NB4 (cell line): ENCODE results near the gene CDH23.

ENCODE experiments used
- DNase-seq: peaks from one replicate; pipeline ENCODE4 v3.0.0; 2010; ENCODE audit warnings: low read depth
- H3K4me3 ChIP-seq: one replicate; pipeline ENCODE4 v1.5.1; 2011; ENCODE audit warnings: mild to moderate bottlenecking, low read depth, low read length, moderate library complexity
- CTCF ChIP-seq: IDR thresholded peaks from one replicate; pipeline ENCODE4 v1.5.1; 2012; ENCODE audit warnings: low read depth, low read length
- MAX ChIP-seq: IDR thresholded peaks from 2 replicates; pipeline ENCODE4 v1.6.1; 2011; ENCODE audit warnings: low read depth, low read length
- MYC ChIP-seq: IDR thresholded peaks from 2 replicates; pipeline ENCODE4 v1.6.1; 2011; ENCODE audit warnings: low read depth, low read length
- POLR2A ChIP-seq: IDR thresholded peaks from 2 replicates; pipeline ENCODE4 v1.6.1; 2011; ENCODE audit warnings: mild to moderate bottlenecking; ENCODE audit not compliant: insufficient read length; ENCODE audit errors: extremely low read depth

CDH23 gene

GRCh38 chr10:71528371-71529206 is 131.9 kb downstream of the CDH23 start:
- no peak for DNase-seq
- TF ChIP-seq CTCF (no peak), MYC (no peak), POLR2A (no peak), MAX (no peak)
- no peak overlapping the region for H3K4me3 ChIP-seq

DNA sequence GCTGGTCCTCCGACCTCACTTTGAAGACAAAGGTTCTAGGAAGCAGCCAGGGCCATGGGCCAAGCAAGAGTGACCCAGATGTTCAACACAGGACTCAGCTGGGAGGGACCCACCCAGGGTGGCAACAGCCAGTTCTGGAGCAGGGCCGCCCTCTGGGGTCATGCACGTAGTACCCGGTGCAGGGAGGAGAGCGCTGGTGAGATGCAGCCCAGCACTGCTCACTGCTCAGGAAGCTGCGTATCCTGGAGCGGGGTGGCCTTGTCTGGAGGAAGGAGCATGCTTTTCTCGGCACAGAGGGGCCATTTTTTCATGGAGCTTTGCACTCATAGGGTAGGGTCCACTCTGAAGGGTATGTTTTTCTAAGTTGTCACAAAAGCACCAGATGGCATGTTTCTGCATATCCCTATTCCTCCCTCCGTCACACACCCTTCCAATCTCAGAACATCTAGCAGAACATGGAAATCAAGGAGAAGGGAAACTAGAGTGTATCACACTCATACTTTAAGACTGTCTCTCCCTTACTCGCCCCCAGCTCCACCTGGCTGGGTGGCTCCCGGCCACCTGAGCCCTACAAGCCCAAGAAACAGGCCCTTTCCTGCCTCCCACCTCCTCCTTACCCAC is 132.6 kb downstream of the CDH23 start:
- no peak overlapping the region for H3K4me3 ChIP-seq
- no peak for DNase-seq
- TF ChIP-seq POLR2A (no peak), MYC (no peak), CTCF (no peak), MAX (no peak)

- no peak overlapping the region for H3K4me3 ChIP-seq
- DNase-seq = no peak
- TF ChIP-seq POLR2A (no peak), MYC (no peak), CTCF (no peak), MAX (no peak)
Measured at GRCh38 chr10:71530781-71531180, 134.1 kb downstream of the CDH23 start.

- no peak for TF ChIP-seq MAX
- TF ChIP-seq POLR2A = no peak
- no peak for TF ChIP-seq MYC
- no peak for TF ChIP-seq CTCF
- peak; percentile 64 for DNase-seq
- H3K4me3 ChIP-seq = no peak overlapping the region
Measured at GRCh38 chr10:71531485-71532446, 135.0 kb downstream of the CDH23 start.

DNA sequence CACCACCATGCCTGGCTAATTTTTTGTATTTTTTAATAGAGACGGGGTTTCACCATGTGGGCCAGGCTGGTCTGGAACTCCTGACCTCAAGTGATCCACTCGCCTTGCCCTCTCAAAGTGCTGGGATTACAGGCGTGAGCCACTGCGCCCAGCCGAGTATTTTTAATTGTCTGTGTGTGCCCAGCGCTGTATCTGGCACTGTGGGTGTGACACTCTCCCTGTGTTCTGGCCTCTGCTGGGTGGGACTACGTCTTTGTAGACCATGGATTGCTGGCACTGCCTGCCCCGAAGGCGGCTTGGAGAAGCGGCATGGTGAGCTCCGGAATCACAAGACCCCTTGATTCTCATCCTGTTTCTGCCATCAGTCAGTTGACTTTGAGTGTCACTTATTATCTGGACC is 136.2 kb downstream of the CDH23 start:
- H3K4me3 ChIP-seq = no peak overlapping the region
- TF ChIP-seq MYC = no peak
- no peak for TF ChIP-seq CTCF
- TF ChIP-seq MAX = no peak
- TF ChIP-seq POLR2A = no peak
- no peak for DNase-seq
